Hematopoietic multipotent progenitor cell (in vitro differentiated cells): ENCODE data around the gene NINJ1. TPM values are rescaled to one million over a fixed set of nuclear protein-coding genes. Genes with fewer than 3 reads are reported as not detected.
A peak's percentile ranks its signal among the peaks of the same experiment; 100 is the strongest.

Experiments used
- DNase-seq, 3 donors: peaks; one replicate each; pipeline ENCODE4 v3.0.0-alpha.2; 2011 to 2015; ENCODE audit warnings: low read depth in 2 of 3, low spot score in 2 of 3
- total RNA-seq: library from RNA; depleted of rRNA; stranded (reverse); fragments of >200 nt; gene quantifications from one replicate; pipeline ENCODE4 v1.2.3, GENCODE V29; 2012

The NINJ1 gene
- total RNA-seq, 1 donor, result 63.8 TPM

GRCh38 chr9:93133681-93134014, 403 bp downstream of the NINJ1 start:
- no peak for DNase-seq

GRCh38 chr9:93132946-93133680, 938 bp downstream of the NINJ1 start:
- peak in 2 of 3 donors; percentile 66 to 77 for DNase-seq

- no peak for DNase-seq
Observed at GRCh38 chr9:93132287-93132927, 1.6 kb downstream of the NINJ1 start.

- DNase-seq, result no peak
Observed at GRCh38 chr9:93131599-93132286, 2.3 kb downstream of the NINJ1 start.

GRCh38 chr9:93130861-93131481, 3.1 kb downstream of the NINJ1 start:
- DNase-seq, result no peak

- no peak for DNase-seq
Observed at GRCh38 chr9:93129691-93130500, 4.2 kb downstream of the NINJ1 start.

- DNase-seq, result no peak
Observed at GRCh38 chr9:93129286-93129685, 4.8 kb downstream of the NINJ1 start.

GRCh38 chr9:93128715-93129224, 5.3 kb downstream of the NINJ1 start:
- no peak for DNase-seq

GRCh38 chr9:93128011-93128714, 5.9 kb downstream of the NINJ1 start:
- DNase-seq, result no peak

GRCh38 chr9:93127395-93127911, 6.6 kb downstream of the NINJ1 start:
- DNase-seq, result no peak

GRCh38 chr9:93126825-93127368, 7.2 kb downstream of the NINJ1 start:
- no peak for DNase-seq

- DNase-seq, result no peak
Observed at GRCh38 chr9:93126151-93126781, 7.8 kb downstream of the NINJ1 start.

- no peak for DNase-seq
Observed at GRCh38 chr9:93125331-93125894, 8.6 kb downstream of the NINJ1 start.

GRCh38 chr9:93124793-93125192, 9.3 kb downstream of the NINJ1 start:
- DNase-seq, result no peak

- DNase-seq, result no peak
Observed at GRCh38 chr9:93123561-93124283, 10.3 kb downstream of the NINJ1 start.

- DNase-seq, result no peak
Observed at GRCh38 chr9:93122721-93123221, 11.3 kb downstream of the NINJ1 start.
